ENCODE measurements around the gene RAB18.
"Not testable (repeated sequence)": the region's sequence is repeated elsewhere in the genome, so short reads cannot be mapped to it uniquely, and the experiment has no call there.

The RAB18 gene

GRCh38 chr10:27504007-27504807 is at the start of gene RAB18:
Gene RAB18 (plus strand): TSS chr10:27504304. CDS start chr10:27504370, 66 bp downstream.
- DNase-seq (ENCODE audit: low spot score), result peak; percentile 99

GRCh38 chr10:27454837-27455236 is 49.3 kb upstream of the RAB18 start:
- no peak for DNase-seq (ENCODE audit: low spot score)

- DNase-seq (ENCODE audit: low spot score), result no peak
These were observed 46.7 kb upstream of the RAB18 start for GRCh38 chr10:27457261-27457945.

- no peak for DNase-seq (ENCODE audit: low spot score)
These were observed 46.1 kb upstream of the RAB18 start for GRCh38 chr10:27457966-27458365.

- no peak for DNase-seq (ENCODE audit: low spot score)
These were observed 42.8 kb upstream of the RAB18 start for GRCh38 chr10:27461312-27461711.

- no peak for DNase-seq (ENCODE audit: low spot score)
These were observed 40.1 kb upstream of the RAB18 start for GRCh38 chr10:27463961-27464360.

GRCh38 chr10:27464993-27465392 is 39.1 kb upstream of the RAB18 start:
- DNase-seq (ENCODE audit: low spot score), result no peak

GRCh38 chr10:27465596-27465995 is 38.5 kb upstream of the RAB18 start:
- not testable (repeated sequence) for DNase-seq (ENCODE audit: low spot score)

GRCh38 chr10:27470885-27471284 is 33.2 kb upstream of the RAB18 start:
- DNase-seq (ENCODE audit: low spot score), result no peak

- peak; percentile 15 for DNase-seq (ENCODE audit: low spot score)
These were observed 29.4 kb upstream of the RAB18 start for GRCh38 chr10:27474741-27475140.

- DNase-seq (ENCODE audit: low spot score), result no peak
These were observed 25.1 kb upstream of the RAB18 start for GRCh38 chr10:27479016-27479415.

- no peak for DNase-seq (ENCODE audit: low spot score)
These were observed 22.6 kb upstream of the RAB18 start for GRCh38 chr10:27481486-27481885.

- peak; percentile 67 for DNase-seq (ENCODE audit: low spot score)
These were observed 20.8 kb upstream of the RAB18 start for GRCh38 chr10:27482984-27483956.

- no peak for DNase-seq (ENCODE audit: low spot score)
These were observed 18.7 kb upstream of the RAB18 start for GRCh38 chr10:27485368-27485767.

- no peak for DNase-seq (ENCODE audit: low spot score)
These were observed 18.1 kb upstream of the RAB18 start for GRCh38 chr10:27485986-27486385.

GRCh38 chr10:27490807-27491206 is 13.3 kb upstream of the RAB18 start:
- peak; percentile 18 for DNase-seq (ENCODE audit: low spot score)

- DNase-seq (ENCODE audit: low spot score), result no peak
These were observed 9.8 kb upstream of the RAB18 start for GRCh38 chr10:27494116-27494805.

GRCh38 chr10:27496137-27496536 is 8.0 kb upstream of the RAB18 start:
- no peak for DNase-seq (ENCODE audit: low spot score)

- DNase-seq (ENCODE audit: low spot score), result no peak
These were observed 4.0 kb upstream of the RAB18 start for GRCh38 chr10:27500096-27500495.

- no peak for DNase-seq (ENCODE audit: low spot score)
These were observed 3.2 kb upstream of the RAB18 start for GRCh38 chr10:27500886-27501285.

- no peak for DNase-seq (ENCODE audit: low spot score)
These were observed 552 bp upstream of the RAB18 start for GRCh38 chr10:27503498-27504006.

Data from AG20443 (cell line).